Occipital lobe (tissue), 2 donors: ENCODE data around the gene STAC. TPM values are rescaled to one million over a fixed set of nuclear protein-coding genes. Genes with fewer than 3 reads are reported as not detected.

ENCODE experiments used
- DNase-seq: peaks from one replicate; lab custom pipeline; 2025; lab: John Stamatoyannopoulos, UW
- total RNA-seq: library from RNA; depleted of rRNA; stranded (reverse); fragments of >200 nt; gene quantifications from one replicate; pipeline ENCODE4 v1.2.3, GENCODE V29; 2014

STAC gene
- total RNA-seq, 1 donor from 2014 or later, result 12.8 TPM

GRCh38 chr3:36580716-36581115 lies 200.4 kb downstream of the STAC start:
- DNase-seq, result no peak

- no peak for DNase-seq
Measured at GRCh38 chr3:36591959-36592358, 211.7 kb downstream of the STAC start.

- DNase-seq, result no peak
Measured at GRCh38 chr3:36595511-36595910, 215.2 kb downstream of the STAC start.

- DNase-seq, result no peak
Measured at GRCh38 chr3:36596419-36596818, 216.1 kb downstream of the STAC start.

- no peak for DNase-seq
Measured at GRCh38 chr3:36597422-36597821, 217.1 kb downstream of the STAC start.
